ENCODE measurements around the gene ERG.

ERG gene

GRCh38 chr21:38354231-38354630 lies 144.0 kb downstream of the ERG start:
- DNase-seq = no peak

GRCh38 chr21:38352536-38353219 lies 145.6 kb downstream of the ERG start:
- DNase-seq = peak; percentile 43

GRCh38 chr21:38351961-38352521 lies 146.2 kb downstream of the ERG start:
- DNase-seq = no peak

GRCh38 chr21:38351176-38351959 lies 146.9 kb downstream of the ERG start:
- DNase-seq = no peak

- no peak for DNase-seq
Measured at GRCh38 chr21:38350684-38351083, 147.6 kb downstream of the ERG start.

GRCh38 chr21:38349977-38350376 lies 148.3 kb downstream of the ERG start:
- DNase-seq = no peak

GRCh38 chr21:38349111-38349746 lies 149.0 kb downstream of the ERG start:
- peak; percentile 11 for DNase-seq

GRCh38 chr21:38346286-38346685 lies 152.0 kb downstream of the ERG start:
- DNase-seq = peak; percentile 79

- no peak for DNase-seq
Measured at GRCh38 chr21:38343691-38344090, 154.6 kb downstream of the ERG start.

GRCh38 chr21:38342739-38343138 lies 155.5 kb downstream of the ERG start:
- no peak for DNase-seq

GRCh38 chr21:38341546-38342012 lies 156.7 kb downstream of the ERG start:
- no peak for DNase-seq

GRCh38 chr21:38340131-38340530 lies 158.1 kb downstream of the ERG start:
- DNase-seq = no peak

GRCh38 chr21:38337793-38338192 lies 160.5 kb downstream of the ERG start:
- DNase-seq = no peak

- no peak for DNase-seq
Measured at GRCh38 chr21:38334866-38335265, 163.4 kb downstream of the ERG start.

GRCh38 chr21:38333301-38334272 lies 164.7 kb downstream of the ERG start:
- no peak for DNase-seq

- no peak for DNase-seq
Measured at GRCh38 chr21:38330666-38331065, 167.6 kb downstream of the ERG start.

Data from NCI-H510A (cell line).